GM19023 (cell line): ENCODE measurements around the gene INTS2.
"Not testable (repeated sequence)": the region's sequence is repeated elsewhere in the genome, so short reads cannot be mapped to it uniquely, and the experiment has no call there.

ENCODE experiments used
- ATAC-seq: cut with Tn5 transposase; IDR thresholded peaks from one replicate; pipeline ENCODE4 v1.9.1; 2021; ENCODE audit warnings: mild to moderate bottlenecking, moderate library complexity; ENCODE audit not compliant: unreplicated experiment

INTS2 gene

GRCh38 chr17:61897548-61898180 lies 30.1 kb downstream of the INTS2 start:
- no peak for ATAC-seq

GRCh38 chr17:61895391-61895790 lies 32.4 kb downstream of the INTS2 start:
- no peak for ATAC-seq

- ATAC-seq = not testable (repeated sequence)
Observed at GRCh38 chr17:61894310-61894709, 33.5 kb downstream of the INTS2 start.

GRCh38 chr17:61887733-61888132 lies 40.0 kb downstream of the INTS2 start:
- not testable (repeated sequence) for ATAC-seq

- not testable (repeated sequence) for ATAC-seq
Observed at GRCh38 chr17:61885865-61886264, 41.9 kb downstream of the INTS2 start.

- ATAC-seq = no peak
Observed at GRCh38 chr17:61884864-61885263, 42.9 kb downstream of the INTS2 start.

GRCh38 chr17:61880589-61881102 lies 47.1 kb downstream of the INTS2 start:
- ATAC-seq = no peak

GRCh38 chr17:61878984-61879612 lies 48.7 kb downstream of the INTS2 start:
- no peak for ATAC-seq

GRCh38 chr17:61878520-61878919 lies 49.3 kb downstream of the INTS2 start:
- ATAC-seq = no peak

- no peak for ATAC-seq
Observed at GRCh38 chr17:61877837-61878236, 49.9 kb downstream of the INTS2 start.

- no peak for ATAC-seq
Observed at GRCh38 chr17:61875804-61876203, 52.0 kb downstream of the INTS2 start.

- no peak for ATAC-seq
Observed at GRCh38 chr17:61875285-61875684, 52.5 kb downstream of the INTS2 start.

- ATAC-seq = no peak
Observed at GRCh38 chr17:61874075-61874474, 53.7 kb downstream of the INTS2 start.

GRCh38 chr17:61872099-61872498 lies 55.7 kb downstream of the INTS2 start:
- no peak for ATAC-seq

GRCh38 chr17:61869138-61869537 lies 58.6 kb downstream of the INTS2 start:
- no peak for ATAC-seq

- no peak for ATAC-seq
Observed at GRCh38 chr17:61868074-61868473, 59.7 kb downstream of the INTS2 start.

- no peak for ATAC-seq
Observed at GRCh38 chr17:61867033-61867432, 60.7 kb downstream of the INTS2 start.

GRCh38 chr17:61863801-61864126 lies 64.0 kb downstream of the INTS2 start:
- peak; percentile 7 for ATAC-seq

GRCh38 chr17:61862975-61863800 lies 64.6 kb downstream of the INTS2 start, which contains the start of gene BRIP1:
BRIP1 (minus strand) TSS chr17:61863528; CDS start chr17:61861539, 1,989 bp downstream.
- ATAC-seq = peak; percentile 95

- no peak for ATAC-seq
Observed at GRCh38 chr17:61862105-61862574, 65.6 kb downstream of the INTS2 start.

- ATAC-seq = not testable (repeated sequence)
Observed at GRCh38 chr17:61860397-61860796, 67.4 kb downstream of the INTS2 start.
